SKM-1 treated with dmso at 0.1 percent for 144 hours (cell line): ENCODE data around the gene EXOC6B.

Experiments used
- DNase-seq: peaks from one replicate; lab custom pipeline; 2025; ENCODE audit not compliant: unreplicated experiment; lab: John Stamatoyannopoulos, UW

The EXOC6B gene

GRCh38 chr2:72235497-72236415 lies 590.1 kb downstream of the EXOC6B start:
- DNase-seq, result no peak

DNA sequence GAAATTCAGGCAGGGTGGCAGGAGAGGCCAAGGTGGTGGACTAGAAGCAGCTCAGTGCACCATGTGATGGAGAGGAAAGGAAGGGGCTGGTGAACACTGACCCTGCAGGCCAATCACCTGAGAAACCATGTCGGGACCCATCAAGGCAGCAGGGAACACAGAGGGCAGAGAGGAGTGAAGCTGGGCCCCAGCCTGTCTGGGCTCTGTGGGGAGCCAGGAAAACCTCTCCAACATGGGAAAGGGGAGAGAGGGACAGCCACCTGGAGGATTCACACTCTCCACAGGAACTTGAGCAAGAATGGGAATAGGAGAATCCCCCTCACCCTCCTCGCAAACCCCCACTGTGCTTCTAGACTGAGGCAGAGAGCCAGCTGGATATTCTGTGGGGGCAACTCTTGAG lies 592.6 kb downstream of the EXOC6B start:
- DNase-seq, result no peak

DNA sequence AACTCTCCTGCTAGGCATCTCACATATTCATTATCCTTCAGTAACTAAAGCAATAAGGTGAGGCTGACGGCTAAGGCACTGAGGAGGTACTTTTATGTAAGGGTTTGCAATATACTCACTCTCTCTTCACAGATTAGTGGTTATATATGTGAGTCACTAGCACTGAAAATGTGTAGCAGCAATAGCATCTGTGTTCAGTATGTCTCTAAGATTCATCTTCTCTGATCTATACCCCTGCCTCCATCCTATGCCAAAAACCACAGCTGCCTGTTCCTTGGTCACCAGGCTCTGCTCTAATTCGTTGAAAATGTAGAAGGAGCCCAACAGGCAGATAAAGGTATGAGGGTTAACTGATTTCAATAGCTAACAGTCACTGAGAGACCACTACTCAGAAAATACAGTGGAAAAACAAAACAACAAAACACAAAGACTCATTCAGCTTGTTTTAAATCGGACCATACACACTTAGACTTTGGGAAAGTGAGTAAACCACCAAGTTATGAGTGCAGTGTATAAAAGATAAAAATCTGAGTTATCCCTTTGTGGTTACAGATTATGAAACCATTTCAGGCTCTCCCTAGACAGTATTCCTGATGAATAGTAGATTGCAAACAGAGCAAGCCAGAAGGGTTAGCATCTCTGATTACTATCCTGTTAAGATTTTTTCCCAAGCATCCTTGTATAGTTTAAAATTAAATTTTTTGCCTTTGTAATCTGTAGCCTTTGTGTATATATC lies 602.8 kb downstream of the EXOC6B start:
- DNase-seq, result no peak

- no peak for DNase-seq
Observed at GRCh38 chr2:72220170-72220569, 605.7 kb downstream of the EXOC6B start.

- DNase-seq, result no peak
Observed at GRCh38 chr2:72214429-72215143, 611.2 kb downstream of the EXOC6B start.

DNA sequence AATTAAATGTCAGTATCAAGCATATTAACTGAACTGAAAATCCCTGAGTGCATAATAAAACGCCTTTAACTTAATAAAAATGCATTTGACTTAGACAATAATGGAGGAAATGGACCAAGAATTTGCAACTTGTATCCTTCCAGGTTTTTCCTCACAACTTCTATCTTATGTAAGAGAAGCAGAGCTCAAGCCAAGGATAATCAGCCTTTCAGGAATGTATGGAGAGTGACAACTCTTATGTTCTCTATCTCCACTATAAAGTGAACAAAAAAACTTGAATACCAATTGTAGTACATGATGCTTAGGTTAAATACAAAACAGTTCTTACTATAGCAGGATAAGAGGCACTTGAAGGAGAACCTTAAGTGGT lies 613.4 kb downstream of the EXOC6B start:
- DNase-seq, result no peak

DNA sequence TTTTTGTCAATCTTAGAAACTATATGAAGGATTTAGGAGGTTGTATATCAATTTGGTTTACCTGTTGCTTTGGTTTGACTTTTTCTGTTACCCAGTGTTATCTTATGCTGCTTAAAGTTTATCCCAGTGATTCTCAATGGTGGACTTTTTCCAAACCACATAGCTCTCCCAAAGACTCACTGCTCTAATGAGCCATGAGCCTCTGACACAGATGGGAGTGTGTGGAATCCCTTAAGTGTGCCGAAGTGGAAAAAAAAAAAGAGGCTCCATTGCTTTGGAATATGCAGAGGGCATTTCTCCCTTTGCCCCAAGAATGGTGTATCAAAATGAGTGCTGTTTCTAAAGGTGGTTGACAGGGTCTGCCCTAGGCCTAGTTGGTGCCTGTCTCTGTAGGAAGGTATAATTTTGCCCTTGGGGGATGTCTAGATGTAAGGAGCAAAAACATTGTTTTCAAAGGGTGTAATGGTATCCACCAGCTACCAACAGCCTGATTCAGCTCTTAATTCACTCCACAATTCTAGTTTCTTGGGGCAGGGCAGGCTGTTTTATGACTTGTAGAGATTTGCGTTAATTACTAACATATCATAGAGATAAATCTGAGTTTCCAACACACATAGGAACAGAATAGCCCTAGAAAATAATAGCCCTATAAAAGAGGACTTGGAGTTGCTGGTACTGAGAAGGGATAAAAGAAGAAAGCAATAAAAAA lies 613.9 kb downstream of the EXOC6B start:
- no peak for DNase-seq

- no peak for DNase-seq
Observed at GRCh38 chr2:72211350-72211749, 614.5 kb downstream of the EXOC6B start.

DNA sequence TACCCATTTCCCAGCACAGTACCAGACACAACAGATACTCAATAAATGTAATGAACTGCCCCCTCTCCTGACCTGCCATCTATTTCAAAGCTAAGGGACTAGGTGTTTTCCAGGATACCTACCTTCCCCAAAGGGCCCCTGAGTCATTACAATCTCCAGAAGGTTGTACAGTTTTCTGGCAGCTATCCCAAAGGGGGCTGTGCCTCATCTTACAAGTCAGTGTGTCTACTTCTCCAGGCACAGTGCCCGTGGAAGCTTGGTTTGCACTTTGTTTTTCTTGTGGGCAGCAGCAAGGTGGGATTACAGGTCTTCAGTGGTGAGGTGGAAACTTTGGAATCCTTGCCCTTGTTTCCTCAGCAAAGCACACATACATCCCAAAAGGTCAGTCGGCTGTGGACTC lies 615.4 kb downstream of the EXOC6B start:
- no peak for DNase-seq

DNA sequence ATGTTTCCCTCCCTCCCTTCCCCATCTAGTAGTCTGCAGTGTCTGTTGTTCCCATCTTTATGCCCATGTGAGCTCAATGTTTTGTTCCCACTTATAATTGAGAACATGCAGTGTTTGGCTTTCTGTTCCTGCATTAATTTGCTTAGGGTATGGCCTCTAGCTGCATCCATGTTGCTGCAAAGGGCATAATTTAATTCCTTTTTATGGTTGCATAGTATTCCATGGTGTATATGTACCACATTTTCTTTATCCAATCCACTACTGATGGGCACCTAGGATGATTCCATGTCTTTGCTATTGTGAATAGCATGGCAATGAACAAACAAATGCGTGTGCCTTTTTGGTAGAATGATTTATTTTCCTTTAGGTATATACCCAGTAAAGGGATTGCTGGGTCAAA lies 617.6 kb downstream of the EXOC6B start:
- no peak for DNase-seq

DNA sequence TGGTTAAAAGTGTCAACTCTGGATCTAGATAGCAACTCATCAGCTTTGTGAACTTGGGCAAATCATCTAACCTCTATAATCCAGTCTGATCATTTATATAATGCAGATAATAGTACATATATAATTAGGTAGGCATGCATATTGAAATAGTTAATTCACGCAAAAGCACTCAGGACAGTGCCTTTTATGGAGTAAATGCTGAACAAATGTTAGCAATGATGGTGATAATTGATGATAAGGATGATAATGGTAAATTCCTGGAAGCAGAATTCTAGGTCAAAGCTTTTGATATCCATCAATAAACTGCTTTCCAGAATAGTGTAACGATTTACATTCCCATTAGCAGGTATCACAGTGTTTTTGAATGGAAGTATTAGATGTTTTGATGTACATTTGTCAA lies 618.5 kb downstream of the EXOC6B start:
- no peak for DNase-seq

- DNase-seq, result no peak
Observed at GRCh38 chr2:72205504-72205881, 620.3 kb downstream of the EXOC6B start.

GRCh38 chr2:72204786-72205503 lies 620.9 kb downstream of the EXOC6B start:
- DNase-seq, result no peak

DNA sequence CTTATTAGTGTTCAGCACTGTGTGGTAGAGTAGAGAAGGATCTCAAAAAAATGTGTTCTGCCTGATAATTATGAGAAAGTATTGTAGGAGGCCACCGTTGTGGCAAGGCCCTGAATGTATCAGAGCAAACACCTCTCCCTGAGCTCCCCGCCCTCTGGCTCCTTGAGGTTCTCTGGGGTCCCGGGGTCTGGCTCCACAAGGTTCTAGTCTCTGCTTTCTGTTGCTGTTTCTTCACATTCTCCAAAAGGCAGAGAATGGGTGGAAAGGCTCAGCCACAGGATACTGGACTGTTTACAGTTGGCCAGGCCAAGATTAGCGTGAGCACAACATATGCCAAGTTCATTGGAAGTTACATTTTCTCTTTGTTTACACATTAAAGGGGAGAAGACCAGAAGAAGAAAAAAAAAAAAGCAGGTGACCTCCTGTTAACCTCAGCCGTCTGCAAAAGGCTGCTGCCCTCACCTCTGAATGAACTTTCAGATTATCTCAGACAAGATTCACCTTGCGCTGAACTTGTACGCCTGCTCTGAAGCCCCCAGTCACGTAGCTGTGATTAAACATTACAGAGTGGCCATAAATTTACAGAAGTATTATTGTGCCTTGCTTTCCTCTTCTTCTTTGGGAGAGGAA lies 621.6 kb downstream of the EXOC6B start:
- no peak for DNase-seq

DNA sequence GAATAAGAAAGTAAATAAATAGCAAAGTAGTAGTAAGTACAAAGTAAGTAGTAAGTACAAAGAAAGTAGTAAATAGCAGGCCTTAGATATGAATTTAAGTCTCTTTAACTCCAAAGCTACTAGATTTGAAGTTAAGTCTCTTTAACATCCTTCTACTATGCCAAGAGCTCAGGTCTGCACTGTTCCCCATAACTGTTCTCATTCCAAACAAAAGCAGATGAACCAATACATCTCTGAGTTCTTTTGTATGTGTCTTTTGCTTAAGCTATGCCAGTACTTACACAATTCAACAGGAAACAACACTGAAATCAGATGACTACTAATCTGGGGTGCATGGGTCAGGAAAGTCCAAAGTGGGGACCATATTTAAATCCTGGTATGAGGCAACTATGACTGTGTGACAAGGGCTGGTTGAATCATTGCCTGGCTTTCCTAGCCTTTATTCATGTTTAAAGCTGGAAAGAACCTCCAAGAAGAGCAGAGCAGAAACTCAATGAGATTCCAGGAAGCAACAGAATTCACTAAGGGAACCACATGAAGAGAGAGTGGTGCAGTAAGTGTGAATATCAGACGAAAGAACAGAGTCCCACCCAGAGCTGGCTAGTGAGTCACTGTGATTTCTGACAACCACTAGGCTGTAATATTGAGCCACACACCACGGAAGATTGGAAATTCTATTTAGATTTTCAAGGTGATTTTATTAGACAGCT lies 627.1 kb downstream of the EXOC6B start:
- DNase-seq, result no peak

GRCh38 chr2:72193723-72194122 lies 632.1 kb downstream of the EXOC6B start:
- no peak for DNase-seq

DNA sequence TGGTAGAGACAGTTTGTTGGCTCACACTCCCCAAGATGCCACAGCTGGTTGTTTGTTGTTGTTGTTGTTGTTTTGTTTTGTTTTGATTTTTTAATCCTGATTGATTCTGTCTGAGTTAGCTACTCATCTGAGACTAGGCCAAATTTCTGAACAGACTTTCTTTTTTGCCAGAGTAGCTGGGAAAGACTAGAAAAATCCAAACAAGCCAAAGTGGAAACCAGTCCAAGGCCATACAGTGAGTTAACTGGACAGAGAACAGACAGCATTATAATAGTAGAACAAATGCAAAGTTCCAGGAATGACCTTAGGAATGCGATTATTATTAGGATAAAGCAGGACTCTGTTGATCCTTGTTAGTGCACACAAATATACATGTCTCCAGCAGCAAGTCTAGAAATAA lies 634.4 kb downstream of the EXOC6B start:
- no peak for DNase-seq

GRCh38 chr2:72185206-72185605 lies 640.6 kb downstream of the EXOC6B start:
- no peak for DNase-seq

DNA sequence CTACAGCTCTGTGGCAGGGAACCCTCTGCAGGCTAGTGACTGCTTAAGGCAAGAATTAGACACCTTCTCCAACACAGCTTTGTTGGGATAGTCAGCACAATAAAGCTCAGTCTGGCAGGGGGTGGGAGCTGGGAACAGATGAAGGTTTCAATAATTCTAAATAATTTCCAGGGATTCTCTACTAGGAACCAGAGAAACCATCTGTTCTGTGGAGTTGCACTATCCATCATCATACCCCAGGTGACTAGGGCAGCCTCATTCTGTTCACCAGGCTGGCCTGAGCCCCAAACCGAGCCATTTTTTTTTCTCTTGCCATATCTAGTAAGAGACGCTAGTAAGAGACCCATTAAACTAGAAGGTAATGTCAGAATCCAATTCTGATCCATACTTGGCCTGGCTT lies 642.4 kb downstream of the EXOC6B start:
- DNase-seq, result no peak
